Skin of body (tissue), 2 donors: ENCODE data around the gene SKA2. TPM values are rescaled to one million over a fixed set of nuclear protein-coding genes. Genes with fewer than 3 reads are reported as not detected.
"Not testable (repeated sequence)": the region's sequence is repeated elsewhere in the genome, so short reads cannot be mapped to it uniquely, and the experiment has no call there.

Experiments used
- DNase-seq: peaks from one replicate; lab custom pipeline; 2025; lab: John Stamatoyannopoulos, UW
- total RNA-seq: library from RNA; depleted of rRNA; stranded (reverse); fragments of >200 nt; gene quantifications from one replicate; pipeline ENCODE4 v1.2.3, GENCODE V29; 2014

The SKA2 gene
- 42.2 TPM for total RNA-seq

GRCh38 chr17:59154721-59155438, at the start of gene SKA2:
SKA2 (minus strand) TSS chr17:59155186; CDS start chr17:59155163, 23 bp downstream.
- peak; percentile 100 for DNase-seq

- DNase-seq, result no peak
These were observed 47.3 kb upstream of the SKA2 start for GRCh38 chr17:59202320-59202719.

GRCh38 chr17:59199398-59199797, 44.4 kb upstream of the SKA2 start:
- no peak for DNase-seq

- DNase-seq, result no peak
These were observed 38.4 kb upstream of the SKA2 start for GRCh38 chr17:59193336-59193862.

GRCh38 chr17:59190806-59191205, 35.8 kb upstream of the SKA2 start:
- no peak for DNase-seq

- DNase-seq, result no peak
These were observed 31.9 kb upstream of the SKA2 start for GRCh38 chr17:59186850-59187249.

- DNase-seq, result no peak
These were observed 31.0 kb upstream of the SKA2 start for GRCh38 chr17:59185997-59186396.

- no peak for DNase-seq
These were observed 26.5 kb upstream of the SKA2 start for GRCh38 chr17:59181481-59181880.

- no peak for DNase-seq
These were observed 25.6 kb upstream of the SKA2 start for GRCh38 chr17:59180626-59181025.

- DNase-seq, result not testable (repeated sequence)
These were observed 24.6 kb upstream of the SKA2 start for GRCh38 chr17:59179601-59180000.

GRCh38 chr17:59178266-59178985, 23.4 kb upstream of the SKA2 start:
- no peak for DNase-seq

GRCh38 chr17:59175076-59175475, 20.1 kb upstream of the SKA2 start:
- DNase-seq, result no peak

- no peak for DNase-seq
These were observed 19.7 kb upstream of the SKA2 start for GRCh38 chr17:59174671-59175070.

GRCh38 chr17:59172436-59173004, 17.5 kb upstream of the SKA2 start:
- no peak for DNase-seq

- DNase-seq, result no peak
These were observed 12.6 kb upstream of the SKA2 start for GRCh38 chr17:59167571-59168001.

- DNase-seq, result peak; percentile 45
These were observed 11.0 kb upstream of the SKA2 start for GRCh38 chr17:59165933-59166342.

- DNase-seq, result no peak
These were observed 6.5 kb upstream of the SKA2 start for GRCh38 chr17:59161477-59161876.

- no peak for DNase-seq
These were observed 5.4 kb upstream of the SKA2 start for GRCh38 chr17:59160157-59161025.

- no peak for DNase-seq
These were observed 622 bp upstream of the SKA2 start, which contains the start of gene PRR11 for GRCh38 chr17:59155439-59156177. PRR11 (plus strand) TSS chr17:59155746; CDS start chr17:59169753, 14,007 bp downstream.

GRCh38 chr17:59154292-59154720, 680 bp downstream of the SKA2 start:
- peak; percentile 75 for DNase-seq
